ENCODE measurements around the gene TMEM151A.
"Not testable (repeated sequence)": the region's sequence is repeated elsewhere in the genome, so short reads cannot be mapped to it uniquely, and the experiment has no call there.

Gene TMEM151A

GRCh38 chr11:66309475-66309874 is 17.8 kb downstream of the TMEM151A start:
- Mint-ChIP-seq H3K4me3 (no peak overlapping the region), H3K4me1 (peaks cover 21% of the 10 kb centered on the region), H3K27me3 (no peaks in the 10 kb centered on the region), H3K27ac (no peak overlapping the region), H3K9me3 (no peaks in the 10 kb centered on the region)
- DNase-seq (no peak), ATAC-seq (no peak)

GRCh38 chr11:66310324-66310723 is 18.6 kb downstream of the TMEM151A start:
- Mint-ChIP-seq H3K9me3 (no peaks in the 10 kb centered on the region), H3K27ac (no peak overlapping the region), H3K4me1 (peaks cover 29% of the 10 kb centered on the region), H3K4me3 (no peak overlapping the region), H3K27me3 (no peaks in the 10 kb centered on the region)
- ATAC-seq: no peak
- DNase-seq: no peak

- not testable (repeated sequence) for H3K27ac Mint-ChIP-seq, DNase-seq, H3K9me3 Mint-ChIP-seq, H3K27me3 Mint-ChIP-seq, H3K4me3 Mint-ChIP-seq, ATAC-seq
- H3K4me1 Mint-ChIP-seq: peaks cover 35% of the 10 kb centered on the region
Measured at GRCh38 chr11:66310803-66311440, 19.2 kb downstream of the TMEM151A start.

- no peak for ATAC-seq
- DNase-seq: no peak
Measured at GRCh38 chr11:66311470-66311964, 19.8 kb downstream of the TMEM151A start.

GRCh38 chr11:66311965-66312548 is 20.4 kb downstream of the TMEM151A start:
- Mint-ChIP-seq H3K9me3 (no peaks in the 10 kb centered on the region), H3K4me1 (peaks cover 41% of the 10 kb centered on the region), H3K27ac (peak overlapping the region; percentile 98 to 99), H3K4me3 (peak overlapping the region; percentile 91 to 95), H3K27me3 (no peaks in the 10 kb centered on the region)
- DNase-seq (peak; percentile 99 to 100), ATAC-seq (peak; percentile 77)

More at GRCh38 chr11:66311470-66311964, 19.8 kb downstream of the TMEM151A start:
- peak overlapping the region; percentile 96 to 99 for H3K27ac Mint-ChIP-seq
- no peaks in the 10 kb centered on the region for H3K27me3 Mint-ChIP-seq
- H3K9me3 Mint-ChIP-seq: no peaks in the 10 kb centered on the region
- H3K4me1 Mint-ChIP-seq: peaks cover 40% of the 10 kb centered on the region
- H3K4me3 Mint-ChIP-seq: peak overlapping the region; percentile 91 to 95

GRCh38 chr11:66312549-66313320 is 21.0 kb downstream of the TMEM151A start:
- ATAC-seq (peak; percentile 78), DNase-seq (peak; percentile 99)
- H3K27me3 Mint-ChIP-seq: no peaks in the 10 kb centered on the region
- peaks cover 48% of the 10 kb centered on the region for H3K4me1 Mint-ChIP-seq
- peak overlapping the region; percentile 91 to 95 for H3K4me3 Mint-ChIP-seq
- H3K27ac Mint-ChIP-seq: peak overlapping the region; percentile 98 to 99
- no peaks in the 10 kb centered on the region for H3K9me3 Mint-ChIP-seq

GRCh38 chr11:66313321-66314185 is 21.9 kb downstream of the TMEM151A start:
- no peaks in the 10 kb centered on the region for H3K27me3 Mint-ChIP-seq
- no peak for DNase-seq
- H3K4me1 Mint-ChIP-seq: peaks cover 56% of the 10 kb centered on the region
- H3K9me3 Mint-ChIP-seq: no peaks in the 10 kb centered on the region
- peak overlapping the region; percentile 65 to 95 for H3K27ac Mint-ChIP-seq
- H3K4me3 Mint-ChIP-seq: peak overlapping the region; percentile 91 to 95
- no peak for ATAC-seq

- Mint-ChIP-seq H3K4me3 (peak overlapping the region; percentile 91 to 95), H3K27me3 (no peaks in the 10 kb centered on the region), H3K4me1 (peaks cover 62% of the 10 kb centered on the region), H3K27ac (peak overlapping the region in 1 of 2 donors; percentile 95), H3K9me3 (peaks cover 0 to 2% of the 10 kb centered on the region in 2 donors)
- no peak for DNase-seq
- no peak for ATAC-seq
Measured at GRCh38 chr11:66314186-66314501, 22.4 kb downstream of the TMEM151A start.

GRCh38 chr11:66314561-66315497 is 23.1 kb downstream of the TMEM151A start:
- ATAC-seq (no peak), DNase-seq (no peak)
- peaks cover 69% of the 10 kb centered on the region for H3K4me1 Mint-ChIP-seq
- H3K4me3 Mint-ChIP-seq: peak overlapping the region; percentile 91 to 95
- peak overlapping the region; percentile 92 to 95 for H3K27ac Mint-ChIP-seq
- H3K27me3 Mint-ChIP-seq: no peaks in the 10 kb centered on the region
- peaks cover 0 to 7% of the 10 kb centered on the region in 2 donors for H3K9me3 Mint-ChIP-seq

- peaks cover 73% of the 10 kb centered on the region for H3K4me1 Mint-ChIP-seq
- H3K27ac Mint-ChIP-seq: peak overlapping the region; percentile 44 to 92
Measured at GRCh38 chr11:66315498-66315885, 23.8 kb downstream of the TMEM151A start.

GRCh38 chr11:66315921-66316811 is 24.5 kb downstream of the TMEM151A start:
- H3K9me3 Mint-ChIP-seq: peaks cover 0 to 10% of the 10 kb centered on the region in 2 donors
- H3K27me3 Mint-ChIP-seq: no peaks in the 10 kb centered on the region
- peaks cover 73% of the 10 kb centered on the region for H3K4me1 Mint-ChIP-seq
- ATAC-seq: no peak
- H3K27ac Mint-ChIP-seq: peak overlapping the region in 1 of 2 donors; percentile 19
- DNase-seq: peak; percentile 68 to 71
- peak overlapping the region; percentile 91 to 95 for H3K4me3 Mint-ChIP-seq

More at GRCh38 chr11:66315498-66315885, 23.8 kb downstream of the TMEM151A start:
- DNase-seq (no peak), ATAC-seq (no peak)
- H3K4me3 Mint-ChIP-seq: peak overlapping the region; percentile 91 to 95
- H3K9me3 Mint-ChIP-seq: peaks cover 0 to 10% of the 10 kb centered on the region in 2 donors
- H3K27me3 Mint-ChIP-seq: no peaks in the 10 kb centered on the region

- peak within 1 kb of the TSS; percentile 95 to 98 for H3K27ac Mint-ChIP-seq
- ATAC-seq (no peak), DNase-seq (peak in 1 of 2 donors; percentile 45)
- H3K4me1 Mint-ChIP-seq: peaks cover 71% of the 10 kb centered on the region
- H3K9me3 Mint-ChIP-seq: peaks cover 0 to 10% of the 10 kb centered on the region in 2 donors
- H3K4me3 Mint-ChIP-seq: peak within 1 kb of the TSS; percentile 91 to 95
- H3K27me3 Mint-ChIP-seq: no peaks in the 10 kb centered on the region
Measured at GRCh38 chr11:66316849-66317251, 25.2 kb downstream of the TMEM151A start, which contains the start of gene CD248. CD248 (minus strand) TSS chr11:66317044; CDS start chr11:66317027, 17 bp downstream.

- peak overlapping the region; percentile 91 to 95 for H3K4me3 Mint-ChIP-seq
- peaks cover 0 to 10% of the 10 kb centered on the region in 2 donors for H3K9me3 Mint-ChIP-seq
- ATAC-seq: peak; percentile 37
- no peaks in the 10 kb centered on the region for H3K27me3 Mint-ChIP-seq
- peak overlapping the region; percentile 95 to 98 for H3K27ac Mint-ChIP-seq
- peaks cover 75% of the 10 kb centered on the region for H3K4me1 Mint-ChIP-seq
- peak; percentile 70 to 73 for DNase-seq
Measured at GRCh38 chr11:66317322-66317722, 25.6 kb downstream of the TMEM151A start.

Measured in stimulated activated naive CD8-positive, alpha-beta T cell treated with anti-CD3 and anti-CD28 coated beads, Interleukin-15, amount 100 ng/mL, for 72 hours (primary cell).